ENCODE measurements around the gene INAFM2.

Gene INAFM2

DNA sequence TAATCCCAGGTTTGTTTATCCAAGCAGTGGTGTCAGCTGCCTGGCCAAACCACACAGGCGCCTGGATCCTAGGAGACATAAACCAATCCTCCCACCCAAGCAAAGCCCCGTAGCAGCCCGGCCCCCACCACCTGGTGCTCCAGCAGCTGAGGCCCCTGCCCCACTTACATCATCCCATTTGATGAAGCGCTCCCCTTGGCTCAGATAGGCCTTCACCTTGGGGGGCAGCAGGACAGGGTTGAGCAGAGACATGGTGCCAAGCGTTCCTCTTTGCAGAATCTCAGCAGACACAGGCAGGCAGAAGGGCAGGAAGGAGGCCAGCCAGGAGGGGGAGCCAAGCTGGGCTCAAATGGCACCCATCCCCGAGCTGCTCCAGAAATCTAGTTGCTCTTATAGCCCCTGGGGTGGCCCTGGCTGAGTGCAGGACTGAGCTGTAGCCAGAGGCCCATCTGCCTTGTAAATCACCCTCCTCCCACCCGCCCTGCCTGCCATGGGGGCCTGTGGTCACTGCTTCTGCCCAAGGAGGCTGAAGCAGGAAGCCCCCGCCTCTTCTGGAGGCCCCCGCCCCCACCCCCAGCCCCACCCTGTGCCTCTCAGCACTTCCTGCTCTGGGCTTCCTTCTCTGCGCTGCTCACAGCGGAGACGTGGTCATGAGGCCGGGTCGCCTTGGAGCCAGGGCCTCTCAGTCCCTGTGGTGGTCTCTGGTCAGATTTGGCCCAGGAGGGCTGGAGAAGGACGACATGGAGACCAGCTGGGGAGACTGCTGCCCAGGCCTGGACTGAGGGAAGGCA is 15.9 kb upstream of the INAFM2 start, which contains the start of gene PLCB2:
Gene PLCB2 (minus strand): TSS at position 515 of the 791 bp plus-strand sequence. CDS start 263 bp downstream, at position 252.
- peak; percentile 71 for DNase-seq

- DNase-seq, result no peak
Measured at GRCh38 chr15:40309344-40309862, 14.1 kb upstream of the INAFM2 start.

DNA sequence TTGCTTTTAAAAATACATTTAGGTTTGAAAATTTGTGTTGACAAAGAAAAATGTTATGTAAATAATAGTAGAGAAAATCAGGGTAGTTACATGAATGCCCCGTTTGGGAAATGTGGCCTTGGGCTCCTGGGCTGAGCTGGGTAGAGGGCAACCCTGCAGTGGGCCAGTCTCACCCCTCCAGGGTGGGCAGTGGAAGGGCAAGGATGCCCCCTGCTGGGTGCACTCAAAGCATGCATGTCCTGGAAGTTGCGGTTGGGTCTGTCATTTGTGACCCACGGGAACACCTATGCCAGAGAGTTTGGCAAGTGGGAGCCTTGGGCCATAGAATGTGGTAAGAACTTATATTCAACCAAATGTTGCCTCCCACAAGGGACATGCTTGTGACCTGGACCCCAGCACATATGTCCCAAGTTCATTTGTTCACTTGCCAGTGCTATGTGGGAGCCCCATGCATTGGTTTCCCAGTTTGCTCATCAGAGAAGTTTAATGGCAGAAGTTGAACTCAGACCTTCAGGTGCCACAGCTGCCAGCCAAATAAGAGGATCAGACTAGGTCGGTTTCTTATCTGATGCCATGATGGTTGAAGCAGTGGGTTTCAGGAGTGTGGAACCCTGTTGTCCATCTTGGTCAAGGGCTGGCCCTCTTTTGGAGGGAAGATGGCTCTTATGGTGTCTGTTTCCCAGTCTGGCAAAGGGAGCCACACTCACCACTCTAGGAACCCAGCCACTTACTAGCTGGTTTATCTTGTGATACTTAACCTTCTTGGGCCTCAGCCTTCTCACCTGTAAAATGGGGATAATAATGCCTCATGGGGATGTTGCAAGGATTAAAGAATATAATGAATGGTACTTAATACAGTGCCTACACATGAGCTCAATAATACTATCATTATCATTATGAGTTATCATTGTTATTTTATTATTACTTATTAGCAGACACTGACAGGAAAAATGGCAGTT is 13.2 kb upstream of the INAFM2 start:
- peak; percentile 57 for DNase-seq

DNA sequence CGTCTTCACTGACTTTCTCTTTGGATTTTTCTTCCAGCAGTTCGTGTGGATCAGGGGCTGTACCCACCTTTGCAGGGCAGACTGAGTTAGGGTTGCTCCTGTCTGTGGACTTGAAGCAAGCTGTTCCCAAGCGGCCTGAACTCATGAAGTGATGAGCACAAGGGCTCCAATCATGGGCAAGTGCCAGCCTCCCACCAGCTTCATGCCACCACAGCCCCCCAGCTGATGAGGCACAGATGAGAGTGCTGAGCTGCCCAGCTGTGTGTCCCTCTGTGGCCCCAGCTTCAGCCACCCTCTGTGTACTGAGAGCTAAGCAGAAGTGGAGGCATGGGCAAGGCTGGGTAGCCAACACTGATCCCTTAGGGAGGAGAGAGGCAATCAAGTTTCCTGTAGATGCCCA is 12.5 kb upstream of the INAFM2 start:
- no peak for DNase-seq

GRCh38 chr15:40312370-40313158 is 10.9 kb upstream of the INAFM2 start:
- DNase-seq, result no peak

GRCh38 chr15:40313531-40314398 is 9.7 kb upstream of the INAFM2 start:
- no peak for DNase-seq

DNA sequence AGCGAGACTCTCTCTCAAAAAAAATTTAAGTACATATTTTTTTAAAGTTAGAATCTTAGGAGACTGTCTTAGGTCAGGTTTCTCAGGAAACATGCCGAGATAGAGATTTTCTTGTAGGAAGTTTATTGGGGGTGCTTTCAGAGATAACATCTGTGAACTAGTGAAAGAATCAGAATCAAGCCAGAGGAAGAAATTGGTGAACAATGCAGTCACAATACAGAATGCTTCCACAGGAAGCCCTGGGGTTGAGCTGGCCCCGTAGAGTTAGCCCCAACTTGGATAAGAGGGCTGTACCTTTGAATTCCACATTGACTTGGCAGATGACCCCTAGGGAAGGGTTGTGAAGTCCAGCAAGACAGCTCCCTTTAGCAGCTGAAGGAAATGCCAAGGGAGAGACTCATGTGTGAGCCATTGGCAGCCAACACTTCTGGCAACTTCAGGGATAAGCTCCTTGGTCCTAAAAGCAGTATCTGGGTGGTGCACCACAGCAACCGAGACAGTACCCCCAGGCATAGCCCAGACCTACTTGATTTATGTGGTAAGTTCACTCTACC is 8.7 kb upstream of the INAFM2 start:
- DNase-seq, result no peak

- no peak for DNase-seq
Measured at GRCh38 chr15:40316931-40317330, 6.6 kb upstream of the INAFM2 start.

DNA sequence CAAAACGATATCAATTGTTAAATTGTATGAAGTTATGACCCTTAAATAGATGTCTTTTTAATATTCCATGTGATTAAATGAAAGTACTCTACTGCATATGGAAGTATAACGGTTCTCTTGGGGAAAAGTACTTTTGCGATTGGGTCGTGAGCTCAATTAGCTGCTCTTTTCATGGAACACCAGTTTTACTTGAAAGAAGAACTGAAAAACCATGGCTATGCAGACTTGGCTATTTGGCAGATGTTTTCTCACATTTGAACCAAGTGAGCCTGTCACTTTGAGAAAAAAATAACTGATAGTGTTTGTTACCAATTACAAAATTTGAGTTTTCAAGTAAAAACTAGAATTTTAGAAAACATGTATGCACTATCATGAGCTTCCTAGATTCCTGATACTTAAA is 5.9 kb upstream of the INAFM2 start:
- DNase-seq, result no peak

- no peak for DNase-seq
Measured at GRCh38 chr15:40320409-40320808, 3.1 kb upstream of the INAFM2 start.

- DNase-seq, result peak; percentile 60
Measured at GRCh38 chr15:40320931-40321371, 2.5 kb upstream of the INAFM2 start.

- no peak for DNase-seq
Measured at GRCh38 chr15:40322531-40323238, 807 bp upstream of the INAFM2 start.

DNA sequence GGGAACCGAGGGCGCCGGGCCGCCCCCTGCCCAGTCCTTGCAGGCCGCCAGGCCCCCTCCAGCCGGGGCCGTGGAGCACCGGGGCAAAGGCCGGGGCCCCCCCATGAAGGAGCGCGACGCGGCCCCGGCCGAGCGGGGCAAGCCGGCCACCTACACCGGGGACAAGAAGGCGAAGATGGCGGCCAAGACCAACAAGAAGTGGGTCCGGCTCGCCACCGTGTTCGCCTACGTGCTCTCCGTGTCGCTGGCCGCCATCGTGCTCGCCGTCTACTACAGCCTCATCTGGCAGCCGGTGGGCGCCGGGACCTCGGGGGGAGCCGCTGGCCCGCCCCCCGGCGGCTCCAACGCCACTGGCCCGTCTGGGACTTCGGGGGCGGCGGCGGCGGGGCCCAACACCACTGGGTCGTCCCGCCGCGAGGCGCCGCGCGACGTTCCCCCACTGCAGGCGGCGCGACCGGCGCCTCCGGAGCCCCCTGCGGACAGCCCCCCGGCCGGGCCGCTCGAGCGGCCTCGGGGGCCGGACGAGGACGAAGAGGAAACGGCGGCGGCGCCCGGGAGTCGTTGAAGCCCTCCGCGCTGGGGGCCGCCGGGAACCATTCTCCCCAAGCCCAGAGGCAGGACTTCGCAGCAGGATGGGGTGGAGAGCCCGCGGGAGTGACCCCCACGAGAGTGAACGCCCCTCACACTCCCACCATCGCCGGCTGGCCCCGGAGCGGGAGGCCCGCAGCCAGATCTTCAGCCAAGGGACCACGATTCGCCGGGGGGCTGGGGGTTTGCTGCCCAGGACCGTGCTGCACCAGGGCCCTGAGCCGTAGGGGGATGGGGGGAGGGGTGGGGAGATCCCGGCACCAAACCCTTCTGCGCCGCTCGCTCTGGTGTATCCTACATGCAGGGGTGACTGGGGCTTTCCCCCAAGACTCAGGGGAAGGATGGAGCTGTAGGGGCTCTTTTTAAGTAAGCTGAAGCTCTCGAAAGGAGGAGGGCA is 753 bp downstream of the INAFM2 start:
- DNase-seq, result peak; percentile 17

DNA sequence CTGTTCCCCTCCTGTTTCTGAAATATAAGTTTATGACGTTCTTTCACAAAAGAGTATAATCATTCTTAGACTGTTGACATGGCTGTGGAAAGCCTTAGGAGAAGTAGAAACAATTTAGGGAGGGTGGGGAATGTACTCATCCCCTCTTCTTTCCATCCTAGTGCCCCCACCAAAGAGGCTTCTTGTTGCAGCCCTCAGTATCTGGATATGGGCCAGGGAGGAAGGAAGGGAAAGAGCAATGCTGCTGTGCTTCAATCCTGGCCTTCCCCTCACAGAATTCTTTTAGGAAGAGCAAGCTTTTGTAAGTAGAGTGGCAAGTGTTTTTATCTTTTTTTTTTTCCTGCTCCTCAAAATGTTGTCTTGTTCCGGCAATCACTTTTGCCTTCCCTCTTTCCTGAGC is 1.7 kb downstream of the INAFM2 start:
- no peak for DNase-seq

DNA sequence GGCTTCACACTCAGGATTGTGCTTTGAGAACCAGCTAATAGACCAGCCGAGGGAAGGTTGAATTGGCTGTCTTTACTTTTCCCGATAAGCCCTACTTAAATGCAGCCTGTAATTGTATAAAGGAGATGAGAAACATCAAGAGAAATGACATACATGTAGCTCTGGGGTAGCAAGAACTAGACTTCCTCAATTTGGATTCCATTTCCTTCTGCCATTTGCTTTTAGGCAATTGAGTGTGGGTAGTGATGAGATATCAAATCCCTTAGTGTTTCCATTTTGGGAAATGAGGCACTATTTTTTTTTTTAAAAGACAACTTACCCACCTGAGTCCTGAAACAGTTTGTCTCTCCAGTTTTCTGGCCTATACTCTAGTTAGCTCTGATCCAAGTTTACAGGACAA is 2.2 kb downstream of the INAFM2 start:
- DNase-seq, result no peak

DNA sequence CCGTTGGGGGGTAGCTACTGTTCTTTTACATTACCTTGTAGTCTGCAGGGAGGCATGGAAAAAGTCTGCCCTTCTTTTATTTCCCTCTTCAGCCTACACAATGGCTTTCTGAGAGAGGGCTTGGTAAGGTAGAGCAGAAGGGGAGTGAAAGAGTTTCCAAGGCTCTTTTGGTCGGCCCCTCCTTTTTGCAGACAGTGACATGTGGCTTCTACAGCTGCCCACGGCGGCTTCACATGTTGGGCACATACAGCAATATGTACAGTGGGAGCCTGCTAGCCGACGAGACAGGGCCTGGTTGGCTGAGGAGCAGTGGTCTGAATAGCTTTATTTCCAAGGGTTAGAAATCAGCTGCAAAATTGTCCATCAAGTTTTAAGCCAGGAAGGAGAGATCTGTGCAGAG is 4.0 kb downstream of the INAFM2 start:
- no peak for DNase-seq

GRCh38 chr15:40328176-40328575 is 4.7 kb downstream of the INAFM2 start:
- DNase-seq, result no peak

DNA sequence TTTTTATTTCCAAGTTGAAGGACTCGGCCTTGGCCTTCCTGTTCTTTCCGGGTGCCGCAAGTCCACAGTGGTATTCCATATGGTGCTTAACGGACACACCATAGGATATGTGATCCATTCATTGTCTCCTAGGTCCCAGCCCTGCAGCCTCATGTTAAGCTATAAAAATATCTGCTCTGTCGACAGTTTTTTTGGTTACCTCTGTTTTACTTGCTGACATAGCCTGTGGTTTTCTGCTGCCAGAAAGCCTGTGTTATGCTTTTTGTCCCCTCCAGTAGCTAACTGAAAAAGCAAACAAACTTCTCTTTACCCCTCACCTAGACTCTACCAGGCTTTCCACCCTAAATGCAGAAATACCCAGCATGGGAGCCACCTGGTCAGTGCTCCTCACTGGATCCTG is 5.3 kb downstream of the INAFM2 start:
- DNase-seq, result no peak

DNA sequence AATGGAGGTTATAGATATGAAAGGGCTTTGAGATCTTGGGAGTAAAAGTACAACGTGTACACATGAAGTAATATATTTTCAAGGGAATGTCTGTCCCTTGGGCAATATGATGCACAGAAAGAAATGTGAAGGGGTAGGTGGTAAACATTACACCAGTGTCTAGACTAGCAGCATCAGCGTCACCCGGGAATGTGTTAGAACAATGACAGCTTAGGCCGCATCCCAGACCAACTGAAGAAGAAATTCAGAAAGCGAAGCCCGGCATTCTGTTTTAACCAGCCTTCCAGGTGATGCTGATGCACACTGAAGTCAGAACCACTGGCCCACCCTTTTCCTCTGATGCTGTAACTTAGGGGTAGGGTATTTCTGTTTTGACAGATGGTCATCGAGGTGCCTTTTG is 6.3 kb downstream of the INAFM2 start:
- DNase-seq, result no peak

Measured in activated naive CD4-positive, alpha-beta T cell treated with Interleukin-2 at 50 U/mL for 16 hours (primary cell).